ENCODE results near the gene ADAMTSL2. TPM values are rescaled to one million over a fixed set of nuclear protein-coding genes. Genes with fewer than 3 reads are reported as not detected.

The ADAMTSL2 gene
- total RNA-seq, 1 experiment from 2014 or later, result 0.87 TPM

DNA sequence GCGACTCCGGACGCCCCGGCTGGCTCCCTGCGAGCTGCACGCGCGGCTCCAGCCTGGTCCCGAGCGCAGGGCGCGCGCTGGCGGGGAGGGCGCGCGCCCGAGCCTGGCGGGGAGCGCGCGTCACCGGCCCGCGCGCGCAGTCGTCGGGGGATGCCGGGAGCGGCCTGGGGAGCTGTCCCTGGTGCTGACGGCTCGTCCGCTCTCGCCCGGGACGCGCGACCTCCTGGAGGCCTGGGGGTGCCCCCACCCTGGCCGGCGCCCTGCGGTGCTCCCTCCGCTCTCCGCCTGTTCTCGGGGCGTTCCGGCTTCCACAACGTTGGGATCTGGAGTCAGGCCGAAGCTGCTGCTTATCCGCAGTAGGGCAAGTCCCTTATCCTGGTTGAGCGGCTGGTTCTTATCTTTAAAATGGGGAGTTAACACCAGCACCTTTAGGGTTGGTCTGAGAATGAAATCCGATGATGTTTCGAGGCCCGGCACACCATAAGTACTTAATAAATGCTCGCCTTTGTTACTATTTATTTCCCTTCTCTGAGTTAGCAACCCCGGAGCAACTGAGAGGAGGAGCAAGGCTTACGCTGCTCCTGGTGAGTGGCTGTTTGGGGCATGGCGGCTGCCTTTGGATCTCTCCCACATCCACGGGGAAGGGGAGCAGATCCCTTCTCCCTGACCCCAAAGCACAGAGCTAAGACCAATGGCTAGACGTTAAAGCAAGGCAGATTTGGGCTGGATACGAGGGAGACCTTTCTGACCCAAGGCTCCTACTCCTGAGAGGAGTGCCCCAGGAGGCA, 75.0 kb downstream of the ADAMTSL2 start, which contains the start of gene FAM163B (continued):
- TF ChIP-seq, protein P1, sequence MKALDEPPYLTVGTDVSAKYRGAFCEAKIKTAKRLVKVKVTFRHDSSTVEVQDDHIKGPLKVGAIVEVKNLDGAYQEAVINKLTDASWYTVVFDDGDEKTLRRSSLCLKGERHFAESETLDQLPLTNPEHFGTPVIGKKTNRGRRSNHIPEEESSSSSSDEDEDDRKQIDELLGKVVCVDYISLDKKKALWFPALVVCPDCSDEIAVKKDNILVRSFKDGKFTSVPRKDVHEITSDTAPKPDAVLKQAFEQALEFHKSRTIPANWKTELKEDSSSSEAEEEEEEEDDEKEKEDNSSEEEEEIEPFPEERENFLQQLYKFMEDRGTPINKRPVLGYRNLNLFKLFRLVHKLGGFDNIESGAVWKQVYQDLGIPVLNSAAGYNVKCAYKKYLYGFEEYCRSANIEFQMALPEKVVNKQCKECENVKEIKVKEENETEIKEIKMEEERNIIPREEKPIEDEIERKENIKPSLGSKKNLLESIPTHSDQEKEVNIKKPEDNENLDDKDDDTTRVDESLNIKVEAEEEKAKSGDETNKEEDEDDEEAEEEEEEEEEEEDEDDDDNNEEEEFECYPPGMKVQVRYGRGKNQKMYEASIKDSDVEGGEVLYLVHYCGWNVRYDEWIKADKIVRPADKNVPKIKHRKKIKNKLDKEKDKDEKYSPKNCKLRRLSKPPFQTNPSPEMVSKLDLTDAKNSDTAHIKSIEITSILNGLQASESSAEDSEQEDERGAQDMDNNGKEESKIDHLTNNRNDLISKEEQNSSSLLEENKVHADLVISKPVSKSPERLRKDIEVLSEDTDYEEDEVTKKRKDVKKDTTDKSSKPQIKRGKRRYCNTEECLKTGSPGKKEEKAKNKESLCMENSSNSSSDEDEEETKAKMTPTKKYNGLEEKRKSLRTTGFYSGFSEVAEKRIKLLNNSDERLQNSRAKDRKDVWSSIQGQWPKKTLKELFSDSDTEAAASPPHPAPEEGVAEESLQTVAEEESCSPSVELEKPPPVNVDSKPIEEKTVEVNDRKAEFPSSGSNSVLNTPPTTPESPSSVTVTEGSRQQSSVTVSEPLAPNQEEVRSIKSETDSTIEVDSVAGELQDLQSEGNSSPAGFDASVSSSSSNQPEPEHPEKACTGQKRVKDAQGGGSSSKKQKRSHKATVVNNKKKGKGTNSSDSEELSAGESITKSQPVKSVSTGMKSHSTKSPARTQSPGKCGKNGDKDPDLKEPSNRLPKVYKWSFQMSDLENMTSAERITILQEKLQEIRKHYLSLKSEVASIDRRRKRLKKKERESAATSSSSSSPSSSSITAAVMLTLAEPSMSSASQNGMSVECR (CRISPR knock-in tag; IDR thresholded peaks at IDR 0.05; ENCODE audit: borderline replicate concordance), result peak; percentile 97
- TF ChIP-seq IRF2 (CRISPR knock-in tag; IDR thresholded peaks at IDR 0.05; ENCODE audit: borderline replicate concordance, low read depth) (no peak), SP1 (CRISPR knock-in tag; conservative IDR thresholded peaks at IDR 0.05) (peak; percentile 67; the same call in 1 of the 2 replicates), NR2C2 (CRISPR knock-in tag; IDR thresholded peaks at IDR 0.05) (no peak), FOXJ3 (CRISPR knock-in tag; IDR thresholded peaks at IDR 0.05; ENCODE audit: borderline replicate concordance) (no peak), STAT6 (CRISPR knock-in tag; conservative IDR thresholded peaks at IDR 0.05; ENCODE audit: low read depth) (no peak), ESRRA (CRISPR knock-in tag; IDR thresholded peaks at IDR 0.05; ENCODE audit: borderline replicate concordance) (peak; percentile 55; the same call in 1 of the 2 replicates), CTCF (IDR thresholded peaks at IDR 0.05) (no peak), NFE2L1 (CRISPR knock-in tag; IDR thresholded peaks at IDR 0.05) (no peak), FOXK1 (CRISPR knock-in tag; IDR thresholded peaks at IDR 0.05) (peak; percentile 75), ZNF423 (CRISPR knock-in tag; IDR thresholded peaks at IDR 0.05) (peak; percentile 79), MYBL2 (CRISPR knock-in tag; IDR thresholded peaks at IDR 0.05) (peak; percentile 75), OVOL2 (CRISPR knock-in tag; IDR thresholded peaks at IDR 0.05; ENCODE audit: borderline replicate concordance) (no peak), ATF6 (CRISPR knock-in tag; IDR thresholded peaks at IDR 0.05) (no peak), RORB (CRISPR knock-in tag; IDR thresholded peaks at IDR 0.05) (no peak), GRHL2 (CRISPR knock-in tag; IDR thresholded peaks at IDR 0.05; ENCODE audit: insufficient replicate concordance, severe bottlenecking) (no peak)
- TF ChIP-seq, protein P2, sequence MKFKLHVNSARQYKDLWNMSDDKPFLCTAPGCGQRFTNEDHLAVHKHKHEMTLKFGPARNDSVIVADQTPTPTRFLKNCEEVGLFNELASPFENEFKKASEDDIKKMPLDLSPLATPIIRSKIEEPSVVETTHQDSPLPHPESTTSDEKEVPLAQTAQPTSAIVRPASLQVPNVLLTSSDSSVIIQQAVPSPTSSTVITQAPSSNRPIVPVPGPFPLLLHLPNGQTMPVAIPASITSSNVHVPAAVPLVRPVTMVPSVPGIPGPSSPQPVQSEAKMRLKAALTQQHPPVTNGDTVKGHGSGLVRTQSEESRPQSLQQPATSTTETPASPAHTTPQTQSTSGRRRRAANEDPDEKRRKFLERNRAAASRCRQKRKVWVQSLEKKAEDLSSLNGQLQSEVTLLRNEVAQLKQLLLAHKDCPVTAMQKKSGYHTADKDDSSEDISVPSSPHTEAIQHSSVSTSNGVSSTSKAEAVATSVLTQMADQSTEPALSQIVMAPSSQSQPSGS (CRISPR knock-in tag; IDR thresholded peaks at IDR 0.05; ENCODE audit: borderline replicate concordance, low read depth), result no peak
- TF ChIP-seq, protein P3, sequence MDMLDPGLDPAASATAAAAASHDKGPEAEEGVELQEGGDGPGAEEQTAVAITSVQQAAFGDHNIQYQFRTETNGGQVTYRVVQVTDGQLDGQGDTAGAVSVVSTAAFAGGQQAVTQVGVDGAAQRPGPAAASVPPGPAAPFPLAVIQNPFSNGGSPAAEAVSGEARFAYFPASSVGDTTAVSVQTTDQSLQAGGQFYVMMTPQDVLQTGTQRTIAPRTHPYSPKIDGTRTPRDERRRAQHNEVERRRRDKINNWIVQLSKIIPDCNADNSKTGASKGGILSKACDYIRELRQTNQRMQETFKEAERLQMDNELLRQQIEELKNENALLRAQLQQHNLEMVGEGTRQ (CRISPR knock-in tag; IDR thresholded peaks at IDR 0.05), result no peak
- TF ChIP-seq, protein P4, sequence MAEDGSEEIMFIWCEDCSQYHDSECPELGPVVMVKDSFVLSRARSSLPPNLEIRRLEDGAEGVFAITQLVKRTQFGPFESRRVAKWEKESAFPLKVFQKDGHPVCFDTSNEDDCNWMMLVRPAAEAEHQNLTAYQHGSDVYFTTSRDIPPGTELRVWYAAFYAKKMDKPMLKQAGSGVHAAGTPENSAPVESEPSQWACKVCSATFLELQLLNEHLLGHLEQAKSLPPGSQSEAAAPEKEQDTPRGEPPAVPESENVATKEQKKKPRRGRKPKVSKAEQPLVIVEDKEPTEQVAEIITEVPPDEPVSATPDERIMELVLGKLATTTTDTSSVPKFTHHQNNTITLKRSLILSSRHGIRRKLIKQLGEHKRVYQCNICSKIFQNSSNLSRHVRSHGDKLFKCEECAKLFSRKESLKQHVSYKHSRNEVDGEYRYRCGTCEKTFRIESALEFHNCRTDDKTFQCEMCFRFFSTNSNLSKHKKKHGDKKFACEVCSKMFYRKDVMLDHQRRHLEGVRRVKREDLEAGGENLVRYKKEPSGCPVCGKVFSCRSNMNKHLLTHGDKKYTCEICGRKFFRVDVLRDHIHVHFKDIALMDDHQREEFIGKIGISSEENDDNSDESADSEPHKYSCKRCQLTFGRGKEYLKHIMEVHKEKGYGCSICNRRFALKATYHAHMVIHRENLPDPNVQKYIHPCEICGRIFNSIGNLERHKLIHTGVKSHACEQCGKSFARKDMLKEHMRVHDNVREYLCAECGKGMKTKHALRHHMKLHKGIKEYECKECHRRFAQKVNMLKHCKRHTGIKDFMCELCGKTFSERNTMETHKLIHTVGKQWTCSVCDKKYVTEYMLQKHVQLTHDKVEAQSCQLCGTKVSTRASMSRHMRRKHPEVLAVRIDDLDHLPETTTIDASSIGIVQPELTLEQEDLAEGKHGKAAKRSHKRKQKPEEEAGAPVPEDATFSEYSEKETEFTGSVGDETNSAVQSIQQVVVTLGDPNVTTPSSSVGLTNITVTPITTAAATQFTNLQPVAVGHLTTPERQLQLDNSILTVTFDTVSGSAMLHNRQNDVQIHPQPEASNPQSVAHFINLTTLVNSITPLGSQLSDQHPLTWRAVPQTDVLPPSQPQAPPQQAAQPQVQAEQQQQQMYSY (CRISPR knock-in tag; IDR thresholded peaks at IDR 0.05), result no peak
